Measurements from ENCODE around the gene BANF2.
"Not testable (repeated sequence)": the region's sequence is repeated elsewhere in the genome, so short reads cannot be mapped to it uniquely, and the experiment has no call there.

BANF2 gene

GRCh38 chr20:17699931-17700351, at the start of gene BANF2:
Gene BANF2, plus strand, starts transcription at chr20:17699966. Its CDS starts 25,060 bp downstream, at chr20:17725026.
- no peak for DNase-seq

GRCh38 chr20:17650301-17651128, 49.3 kb upstream of the BANF2 start:
- peak; percentile 29 for DNase-seq

GRCh38 chr20:17651129-17651759, 48.5 kb upstream of the BANF2 start:
- no peak for DNase-seq

- DNase-seq = peak; percentile 15
These were observed 47.9 kb upstream of the BANF2 start for GRCh38 chr20:17651760-17652388.

- DNase-seq = peak; percentile 35
These were observed 47.4 kb upstream of the BANF2 start for GRCh38 chr20:17652411-17652810.

GRCh38 chr20:17653835-17654648, 45.7 kb upstream of the BANF2 start:
- DNase-seq = peak; percentile 3

- DNase-seq = peak; percentile 34
These were observed 45.0 kb upstream of the BANF2 start for GRCh38 chr20:17654649-17655285.

- peak; percentile 16 for DNase-seq
These were observed 44.5 kb upstream of the BANF2 start for GRCh38 chr20:17655286-17655651.

GRCh38 chr20:17655865-17656479, 43.8 kb upstream of the BANF2 start:
- peak; percentile 23 for DNase-seq

GRCh38 chr20:17657079-17657825, 42.5 kb upstream of the BANF2 start:
- peak; percentile 16 for DNase-seq

- peak; percentile 6 for DNase-seq
These were observed 41.7 kb upstream of the BANF2 start for GRCh38 chr20:17657898-17658647.

GRCh38 chr20:17658648-17658993, 41.1 kb upstream of the BANF2 start:
- peak; percentile 13 for DNase-seq

GRCh38 chr20:17659344-17659743, 40.4 kb upstream of the BANF2 start:
- not testable (repeated sequence) for DNase-seq

GRCh38 chr20:17659801-17660200, 40.0 kb upstream of the BANF2 start:
- no peak for DNase-seq

GRCh38 chr20:17660667-17661066, 39.1 kb upstream of the BANF2 start:
- peak; percentile 25 for DNase-seq

GRCh38 chr20:17661121-17661744, 38.5 kb upstream of the BANF2 start:
- peak; percentile 7 for DNase-seq

GRCh38 chr20:17662333-17663039, 37.3 kb upstream of the BANF2 start:
- peak; percentile 20 for DNase-seq

GRCh38 chr20:17663040-17663399, 36.7 kb upstream of the BANF2 start:
- DNase-seq = peak; percentile 47

GRCh38 chr20:17663486-17663885, 36.3 kb upstream of the BANF2 start:
- DNase-seq = peak; percentile 16

Data from left hindlimb (tissue), 1 donor.